H1 (cell line): Measurements from ENCODE around the gene ZNF835. TPM values are rescaled to one million over a fixed set of nuclear protein-coding genes. Genes with fewer than 3 reads are reported as not detected.

Experiments
- RFX5 ChIP-seq: IDR thresholded peaks from 2 replicates; pipeline ENCODE4 v1.6.1; 2011; ENCODE audit warnings: low read depth, low read length, improper control_type of control experiment, borderline replicate concordance
- polyA plus RNA-seq, 7 experiments: library from polyadenylated mRNA; depleted of rRNA in 3 of 7; stranded (reverse) in 5 of 7; unstranded in 2 of 7; fragments of >200 nt in 5 of 7; fragments of 200-250 nt in 2 of 7; gene quantifications; 1 replicate in 5 of 7; 2 replicates in 1 of 7; 4 replicates in 1 of 7; pipeline versions ENCODE4 v1.2.1 to v1.2.3, GENCODE V29; 2011 to 2013; ENCODE audit warnings: missing spikeins in 2 of 7, mixed read lengths in 2 of 7
- total RNA-seq: library from RNA; stranded (reverse); fragmentation: NEBNext Ultra II Directional; extraction: Animal tissue kit (Norgen Biotek cat#: 25700); gene quantifications from 2 replicates; pipeline ENCODE4 v1.2.1, GENCODE V29; 2021

ZNF835 gene
- total and polyA plus RNA-seq, 2 of the 8 experiments (the other 6 are each of a cell fraction or from before 2014, with no cell fraction given): 0.02 to 1.8 TPM

- no peak for TF ChIP-seq RFX5
These were observed 45.8 kb downstream of the ZNF835 start (continued) for GRCh38 chr19:56625708-56626107.
